GM19099 (cell line): ENCODE measurements around the gene RAD51B.

Experiments used
- POLR2A ChIP-seq: IDR thresholded peaks from 3 replicates; pipeline ENCODE4 v1.6.1; 2011; ENCODE audit warnings: low read depth; ENCODE audit not compliant: insufficient read length; ENCODE audit errors: extremely low read depth

The RAD51B gene

DNA sequence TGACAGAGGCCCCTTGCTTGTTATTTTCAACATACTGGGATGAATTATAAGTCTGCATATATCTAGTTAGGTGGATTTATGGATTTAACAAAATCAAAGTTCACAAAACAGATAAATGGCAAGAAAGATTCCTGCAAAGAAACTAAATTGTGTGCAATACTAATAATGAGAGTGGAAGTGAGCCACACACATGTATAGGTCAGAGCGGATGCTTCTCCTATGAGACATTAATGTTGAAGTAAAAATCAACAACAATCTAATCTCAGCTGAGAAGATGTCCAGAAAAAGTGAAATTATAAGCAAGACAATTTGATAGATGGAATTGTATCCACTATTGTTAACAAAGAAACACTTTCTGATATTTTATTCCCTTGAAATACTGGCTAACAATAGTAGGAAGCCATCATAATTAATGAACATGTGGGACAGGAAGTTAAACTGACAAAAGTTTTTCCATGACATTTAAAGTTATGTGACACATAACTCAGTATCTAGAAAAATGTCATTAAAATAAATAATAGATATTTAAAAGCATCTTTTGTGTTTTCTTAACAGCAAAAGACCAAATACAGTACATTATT is 39.7 kb downstream of the RAD51B start:
- no peak for TF ChIP-seq POLR2A

- no peak for TF ChIP-seq POLR2A
These were observed 43.6 kb downstream of the RAD51B start for GRCh38 chr14:67863223-67863622.

GRCh38 chr14:67875175-67876006 is 55.8 kb downstream of the RAD51B start:
- TF ChIP-seq POLR2A = no peak

DNA sequence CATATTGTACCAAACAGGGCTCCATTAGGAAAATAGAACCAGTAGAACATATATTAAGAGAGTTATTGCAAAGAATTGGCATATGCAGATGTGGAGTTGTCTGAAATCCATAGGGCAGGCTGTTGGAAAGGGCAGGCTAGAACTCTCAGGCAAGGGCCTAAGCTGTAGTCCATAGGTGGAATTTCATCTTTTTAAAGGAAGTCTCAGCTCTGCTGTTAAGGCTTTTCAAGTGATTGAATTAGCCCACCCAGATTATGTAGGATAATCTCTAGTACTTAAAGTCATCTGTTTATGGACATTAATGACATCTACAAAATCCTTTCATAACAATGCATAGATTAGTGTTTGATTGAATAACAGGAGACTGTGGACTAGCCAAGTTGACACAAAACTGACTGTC is 59.4 kb downstream of the RAD51B start:
- no peak for TF ChIP-seq POLR2A

DNA sequence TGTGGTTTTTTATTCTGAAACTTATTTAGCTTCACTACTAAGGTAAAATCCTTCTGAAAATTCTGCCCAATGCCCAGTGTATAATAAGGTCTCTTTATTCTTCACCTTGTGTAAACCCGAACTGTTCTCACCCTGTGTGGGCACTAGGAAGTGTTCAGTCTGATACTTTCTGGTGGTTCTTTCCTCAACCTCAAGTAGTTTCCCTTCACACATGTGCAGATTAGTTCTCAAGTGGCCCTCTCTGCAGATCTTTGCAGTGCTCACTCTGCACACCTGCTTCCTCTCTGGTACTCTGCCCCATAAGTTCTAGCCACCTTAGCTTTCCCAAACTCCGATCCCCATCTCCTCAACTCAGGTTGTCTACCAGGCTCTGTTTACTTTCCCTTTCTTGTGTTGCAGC is 61.6 kb downstream of the RAD51B start:
- TF ChIP-seq POLR2A = no peak

DNA sequence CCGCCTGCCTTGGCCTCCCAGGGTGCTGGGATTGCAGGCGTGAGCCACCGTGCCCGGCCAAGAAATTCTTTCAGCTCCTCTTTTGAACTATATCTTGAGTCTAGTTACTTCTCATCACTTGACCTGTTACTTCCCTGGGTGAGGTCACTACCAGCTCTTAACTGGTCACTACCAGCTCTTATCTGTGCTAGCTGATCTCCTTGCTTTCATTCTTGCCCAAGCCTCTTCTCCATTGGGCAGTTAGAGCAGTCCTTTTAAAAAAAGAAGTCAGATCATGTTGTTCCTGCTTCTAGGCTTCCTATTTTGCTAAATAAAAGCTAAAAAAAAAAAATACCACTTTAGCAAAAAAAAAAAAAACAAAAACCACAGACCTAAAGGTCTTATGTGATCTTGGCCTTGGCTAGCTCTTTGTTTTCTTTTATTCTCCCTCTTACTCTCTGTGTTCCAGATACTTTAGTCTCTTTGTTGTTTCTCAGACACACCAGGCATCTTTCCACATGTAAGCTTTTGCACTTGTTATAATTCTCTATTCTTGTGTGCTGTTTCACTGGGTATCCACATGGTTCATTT is 63.5 kb downstream of the RAD51B start:
- no peak for TF ChIP-seq POLR2A

DNA sequence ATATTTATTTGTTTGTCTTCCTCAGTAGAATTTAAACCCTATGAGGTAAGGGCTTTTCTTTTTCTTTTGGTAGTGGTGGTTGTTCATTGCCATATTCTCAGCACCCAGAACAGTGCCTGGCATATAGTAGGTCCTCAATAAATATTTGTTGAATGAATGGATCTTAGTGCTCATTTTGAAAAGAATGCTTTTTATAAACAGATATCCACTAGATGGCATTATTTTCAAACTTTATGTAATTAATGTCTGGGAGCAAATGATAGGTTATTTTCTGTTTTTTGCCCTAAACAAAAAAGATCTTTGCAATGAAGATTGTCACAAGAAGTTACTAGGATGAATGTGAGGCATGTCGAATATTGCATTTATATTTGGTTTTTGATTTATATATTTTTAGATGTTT is 64.1 kb downstream of the RAD51B start:
- TF ChIP-seq POLR2A = no peak

DNA sequence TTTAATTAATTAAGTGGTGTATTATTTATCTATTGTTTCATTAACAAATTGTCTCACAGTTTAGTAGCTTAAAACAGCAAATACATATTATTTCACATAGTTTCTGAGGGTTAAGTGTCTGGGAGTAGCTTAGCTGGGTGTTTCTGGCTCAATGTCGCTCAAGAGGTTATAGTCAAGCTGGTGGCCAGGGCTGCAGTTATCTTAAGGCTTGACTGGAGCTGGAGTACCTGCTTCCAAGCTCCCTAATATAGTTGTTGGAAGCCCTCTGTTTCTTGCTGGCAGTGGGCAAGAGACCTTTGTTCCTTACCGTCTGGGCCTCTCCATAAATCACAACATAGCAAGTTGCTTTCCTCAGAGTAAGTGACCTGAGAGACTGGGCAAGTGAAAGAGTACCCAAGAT is 66.6 kb downstream of the RAD51B start:
- no peak for TF ChIP-seq POLR2A

DNA sequence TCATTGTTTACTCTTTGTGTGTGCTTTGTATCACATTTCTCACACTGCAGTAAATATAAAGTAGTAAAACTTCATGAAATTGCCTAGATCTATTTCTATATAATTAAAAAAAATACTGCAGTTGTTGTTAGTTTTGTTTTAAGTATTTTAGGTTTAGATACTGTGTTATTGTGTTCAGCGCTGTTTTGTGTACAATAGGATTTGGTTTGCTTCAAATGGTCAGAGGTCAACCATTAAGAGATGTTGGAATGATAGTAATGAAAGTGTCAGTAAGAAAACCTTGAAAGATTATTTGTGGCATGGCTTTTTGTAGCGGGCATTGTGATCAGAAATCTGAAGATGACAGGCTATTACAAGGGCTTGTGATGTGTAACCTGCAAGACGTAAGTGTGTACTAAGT is 67.9 kb downstream of the RAD51B start:
- TF ChIP-seq POLR2A = no peak

- no peak for TF ChIP-seq POLR2A
These were observed 69.9 kb downstream of the RAD51B start for GRCh38 chr14:67889455-67889854.

- TF ChIP-seq POLR2A = no peak
These were observed 73.0 kb downstream of the RAD51B start for GRCh38 chr14:67892466-67893100.

DNA sequence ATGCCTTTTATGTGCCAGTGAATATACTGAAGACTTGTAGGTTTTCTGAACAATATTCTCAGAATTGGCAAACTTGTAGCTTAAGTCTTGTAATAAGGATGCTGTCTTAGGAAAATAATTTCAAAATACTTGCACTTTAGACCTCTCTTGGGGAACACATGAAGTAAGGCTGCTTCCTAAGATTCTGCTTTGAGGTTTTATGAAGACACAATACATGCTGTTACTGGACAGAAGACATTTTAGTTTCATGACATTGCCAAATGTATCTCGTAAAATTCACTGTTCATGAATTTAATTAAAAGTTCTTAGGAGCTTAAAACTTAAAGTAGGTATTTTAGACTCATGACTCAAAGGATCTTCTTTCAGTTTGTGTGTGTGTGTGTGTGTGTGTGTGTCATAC is 80.7 kb downstream of the RAD51B start:
- no peak for TF ChIP-seq POLR2A

GRCh38 chr14:67908052-67908754 is 88.6 kb downstream of the RAD51B start:
- no peak for TF ChIP-seq POLR2A

- no peak for TF ChIP-seq POLR2A
These were observed 92.0 kb downstream of the RAD51B start for GRCh38 chr14:67911562-67911961.

GRCh38 chr14:67916430-67916829 is 96.9 kb downstream of the RAD51B start:
- TF ChIP-seq POLR2A = no peak

DNA sequence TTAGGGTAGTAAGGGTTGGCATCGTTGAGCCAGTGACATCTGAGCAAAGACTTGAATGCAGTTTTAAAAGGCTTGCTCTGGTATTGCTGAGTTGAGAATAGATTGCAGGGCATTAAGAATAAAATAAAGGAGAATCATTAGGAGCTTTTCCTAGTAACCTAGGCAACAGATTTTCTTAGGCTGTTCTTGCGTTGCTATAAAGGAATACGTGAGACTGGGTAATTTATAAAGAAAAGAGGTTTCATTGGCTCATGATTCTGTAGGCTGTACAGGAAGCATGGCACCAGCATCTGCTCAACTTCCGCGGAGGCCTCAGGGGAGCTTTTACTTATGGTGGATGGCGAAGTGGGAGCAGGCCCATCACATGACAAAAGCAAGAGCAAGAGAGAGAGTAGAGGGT is 97.4 kb downstream of the RAD51B start:
- no peak for TF ChIP-seq POLR2A

DNA sequence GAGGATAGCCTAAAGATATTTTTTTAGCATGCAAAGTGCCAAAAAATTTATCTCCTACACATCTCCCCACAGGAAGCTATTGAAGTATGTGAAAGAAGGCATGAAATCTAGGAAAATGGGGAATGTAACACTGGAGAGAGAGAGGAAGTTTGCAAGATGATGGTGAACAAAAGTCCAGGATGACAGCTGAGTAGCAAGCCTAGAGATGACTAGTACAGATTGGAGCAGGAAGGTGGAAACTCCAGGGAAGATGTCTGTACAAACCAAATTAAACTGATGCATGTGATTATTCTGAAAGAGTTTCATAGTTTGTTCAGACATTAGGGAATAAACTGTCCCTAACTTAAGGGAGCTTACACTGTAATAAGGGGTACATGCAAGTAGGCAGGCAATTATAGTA is 99.3 kb downstream of the RAD51B start:
- TF ChIP-seq POLR2A = no peak
